DMS79 treated with DMSO at 0.1 percent for 48 hours (cell line): Measurements from ENCODE around the gene RASGRF2.
"Not testable (repeated sequence)": the region's sequence is repeated elsewhere in the genome, so short reads cannot be mapped to it uniquely, and the experiment has no call there.

Experiments used
- DNase-seq: peaks from one replicate; lab custom pipeline; 2025; lab: John Stamatoyannopoulos, UW

RASGRF2 gene

DNA sequence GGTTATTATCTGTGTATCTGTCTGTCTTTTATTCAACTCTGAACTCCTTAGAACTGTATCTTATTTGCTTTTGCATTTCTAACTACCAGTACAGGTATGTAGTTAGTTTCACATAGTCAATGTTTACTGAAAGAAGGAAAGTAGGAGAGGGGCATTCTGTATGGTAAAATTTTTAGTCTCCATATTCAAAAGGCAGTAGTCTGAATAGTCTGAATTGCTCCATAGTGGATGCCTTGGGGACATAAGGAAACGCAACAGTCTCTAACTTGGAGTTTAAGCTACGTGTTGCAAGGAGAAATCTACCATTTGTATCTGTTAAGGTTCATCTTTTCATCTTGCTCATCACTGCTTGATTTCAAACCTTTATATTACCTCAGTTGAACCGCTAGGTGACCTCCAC, 26.2 kb downstream of the RASGRF2 start:
- no peak for DNase-seq

DNA sequence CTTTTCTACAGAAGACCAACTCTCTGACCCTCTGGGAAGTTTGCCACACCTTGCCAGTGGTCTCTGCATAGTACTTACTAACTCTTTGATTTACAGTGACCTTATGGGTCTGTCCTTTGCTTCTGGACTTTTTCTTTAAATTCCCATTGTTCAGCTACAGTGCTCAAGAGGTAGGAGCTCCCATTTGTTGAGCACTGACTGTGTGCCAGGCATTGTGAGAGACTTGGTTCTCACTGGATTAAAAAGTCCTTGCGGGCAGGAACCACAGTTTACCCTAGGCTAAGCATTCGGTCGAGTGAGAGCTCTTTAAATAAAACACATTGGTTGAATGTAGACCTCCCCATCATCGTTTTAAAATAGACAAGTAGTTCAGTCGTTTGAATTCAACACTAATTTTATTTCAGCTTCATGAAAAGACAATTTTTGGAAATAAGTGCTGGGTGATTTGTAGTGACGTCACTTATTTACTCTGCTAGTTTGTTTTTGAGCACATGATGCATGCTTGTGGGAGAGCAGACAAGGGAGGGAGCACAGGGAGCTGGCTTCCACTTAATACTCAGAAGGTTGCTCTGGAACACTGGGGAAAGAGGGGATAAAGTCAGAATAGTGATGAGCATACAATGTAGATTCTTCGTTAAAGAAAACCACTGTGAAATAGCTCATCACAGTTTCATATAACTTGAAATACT, 27.1 kb downstream of the RASGRF2 start:
- DNase-seq = no peak

DNA sequence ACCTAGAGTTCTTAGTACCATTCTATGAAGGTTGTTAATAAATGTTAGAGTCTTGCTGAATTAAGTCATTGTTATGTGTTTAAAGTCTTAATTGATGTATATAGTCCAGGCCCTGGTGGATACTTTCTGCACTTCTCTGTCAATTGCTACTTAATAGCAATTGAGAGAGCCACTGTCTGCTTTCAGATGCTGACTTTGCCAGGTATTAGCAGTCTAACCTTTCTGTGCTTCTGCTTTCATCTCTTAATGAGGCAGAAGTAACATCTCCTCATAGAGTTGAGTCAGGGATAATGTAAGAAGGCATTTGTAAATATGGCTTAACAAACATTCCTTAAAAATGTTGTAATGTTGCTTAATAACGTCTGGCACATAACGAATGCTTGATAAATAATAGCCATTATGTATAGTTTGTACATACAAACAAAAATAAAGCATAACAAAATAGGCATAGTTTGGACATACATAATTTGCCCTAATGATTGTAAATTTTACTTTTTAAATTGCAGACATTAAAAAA, 28.3 kb downstream of the RASGRF2 start:
- no peak for DNase-seq

DNA sequence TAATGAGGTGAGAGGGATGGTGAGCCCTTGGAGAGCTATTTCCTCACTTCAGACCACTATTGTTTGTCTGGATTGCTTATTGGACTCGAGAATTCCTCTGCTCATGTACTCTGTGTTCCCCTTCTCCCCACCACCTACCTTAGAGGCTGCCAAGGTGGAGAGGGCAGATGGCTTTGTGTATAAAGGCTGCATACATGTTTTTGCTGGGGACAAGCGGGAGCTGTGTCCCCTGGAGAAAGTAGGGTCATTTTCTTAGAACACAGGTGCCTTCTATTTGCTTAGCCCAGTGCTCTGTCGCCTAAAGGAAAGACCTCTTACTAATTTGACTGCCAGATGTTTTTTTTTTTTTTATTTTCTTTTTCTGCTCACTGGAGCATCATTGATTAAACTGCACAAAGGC, 29.7 kb downstream of the RASGRF2 start:
- no peak for DNase-seq

DNA sequence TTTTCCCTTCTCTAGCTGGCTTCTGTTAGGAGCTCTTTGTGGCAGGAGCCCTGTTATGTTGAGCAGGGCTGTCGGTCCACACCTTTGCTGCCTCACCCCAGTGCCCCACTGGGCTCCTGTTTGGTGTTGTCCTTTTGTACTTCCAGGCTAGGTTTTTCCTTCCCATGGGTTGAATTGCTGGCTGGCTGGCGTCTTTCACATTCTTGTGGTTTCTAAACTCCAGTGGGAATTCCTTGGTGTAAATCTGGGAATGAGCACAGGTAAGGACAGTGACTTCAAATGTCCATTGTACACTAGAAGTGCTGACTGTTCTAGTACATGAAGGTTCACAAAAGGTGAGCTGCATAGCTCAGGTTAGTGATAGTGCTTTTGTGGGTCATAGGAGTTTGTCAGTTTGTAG, 30.4 kb downstream of the RASGRF2 start:
- no peak for DNase-seq

DNA sequence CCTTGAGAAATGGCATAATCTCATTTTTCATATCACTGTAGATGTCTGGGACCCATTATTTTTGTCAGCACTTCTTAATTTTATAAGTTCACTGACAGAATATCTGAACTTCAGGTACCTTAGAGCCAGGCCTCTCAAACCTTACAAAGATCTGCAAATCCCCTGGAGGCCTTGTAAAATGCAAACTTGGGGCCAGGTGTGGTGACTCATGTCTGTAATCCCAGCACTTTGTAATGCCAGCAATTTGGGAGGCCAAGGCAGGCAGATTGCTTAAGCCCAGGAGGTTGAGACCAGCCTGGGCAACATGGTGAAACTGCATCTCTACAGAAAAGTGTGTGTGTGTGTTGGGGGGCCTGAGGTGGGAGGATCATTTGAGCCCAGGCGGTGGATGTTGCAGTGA, 30.8 kb downstream of the RASGRF2 start:
- no peak for DNase-seq

DNA sequence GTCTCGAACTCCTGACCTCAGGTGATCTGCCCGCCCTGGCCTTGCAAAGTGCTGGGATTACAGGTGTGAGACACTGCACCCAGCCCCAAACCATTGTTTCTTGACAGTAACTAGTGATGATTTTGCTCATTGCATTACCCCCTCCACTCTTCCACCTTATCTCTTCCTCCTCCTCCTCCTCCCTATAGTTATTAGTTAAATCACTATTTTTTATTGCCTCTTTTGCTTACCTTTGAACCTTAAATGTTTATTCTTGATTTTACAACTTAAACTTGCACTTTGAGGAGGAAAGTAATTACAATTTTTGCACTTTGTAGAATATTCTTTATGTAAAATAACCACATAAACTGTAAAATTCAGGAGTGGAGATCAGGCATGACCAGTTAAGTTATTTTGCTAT, 35.7 kb downstream of the RASGRF2 start:
- no peak for DNase-seq

DNA sequence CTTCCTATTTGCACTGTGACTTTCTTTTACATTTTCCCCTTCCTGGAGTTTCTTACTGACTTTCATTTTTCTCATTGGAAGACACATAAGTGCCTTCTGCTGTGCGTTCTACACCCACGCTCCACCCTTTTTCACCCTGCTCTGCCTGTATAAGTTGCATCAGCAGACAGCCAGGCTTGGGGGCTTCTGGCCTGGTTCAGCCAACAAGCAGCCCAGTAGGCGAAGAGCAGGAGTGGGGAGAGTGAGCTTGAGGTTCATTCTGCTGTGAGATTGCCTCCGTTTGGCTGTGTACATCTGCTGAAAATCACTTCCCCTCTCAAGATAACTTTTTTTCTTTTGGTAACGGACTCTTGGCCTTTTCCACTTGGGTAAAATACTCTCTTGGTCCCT, 38.4 kb downstream of the RASGRF2 start:
- no peak for DNase-seq

DNA sequence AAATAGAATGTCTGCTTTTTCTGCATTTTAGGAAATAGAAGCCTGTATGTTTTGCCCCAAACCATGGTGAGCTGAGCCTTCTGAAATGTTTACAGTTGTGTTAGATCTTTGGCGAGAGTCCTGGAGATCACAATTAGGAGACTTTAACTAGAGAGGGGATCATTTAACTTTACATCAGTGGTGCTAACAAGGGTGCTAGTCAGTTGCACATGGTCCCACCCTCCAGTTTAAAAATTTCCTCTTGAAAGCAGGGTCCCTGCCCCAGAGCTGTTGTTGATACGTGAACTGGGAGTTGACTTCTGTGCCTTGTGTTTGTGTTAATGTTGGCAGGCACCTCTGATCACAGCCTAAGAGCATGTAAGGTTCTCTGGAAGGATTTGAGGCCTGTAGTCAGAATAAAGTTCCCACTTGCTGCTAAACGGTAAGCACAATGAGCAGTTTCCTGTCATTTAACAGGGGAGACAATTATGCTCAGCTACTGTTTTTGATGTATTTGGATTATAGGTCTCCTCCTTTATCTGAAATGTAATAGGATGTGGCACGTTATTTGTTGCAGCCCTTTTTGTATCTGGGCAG, 43.7 kb downstream of the RASGRF2 start:
- no peak for DNase-seq

DNA sequence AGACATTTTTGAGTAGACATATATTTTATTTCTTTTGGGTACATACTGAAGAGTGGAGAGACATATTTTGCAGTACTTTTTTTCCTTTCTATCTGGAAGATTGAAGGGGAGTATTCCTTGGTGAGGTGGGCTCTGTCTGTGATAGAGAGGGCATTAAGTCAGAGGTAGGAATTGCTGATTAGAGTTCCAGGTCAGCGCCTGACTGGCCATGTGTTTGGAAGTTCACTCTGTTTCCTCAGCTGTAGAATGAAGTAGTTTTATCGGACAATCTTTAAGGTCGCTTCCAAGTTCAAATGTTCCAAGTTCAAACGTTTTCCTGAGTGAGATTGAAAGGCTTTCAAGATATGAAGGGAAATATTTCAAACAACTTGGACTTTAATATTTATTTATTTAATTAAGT, 45.5 kb downstream of the RASGRF2 start:
- no peak for DNase-seq

DNA sequence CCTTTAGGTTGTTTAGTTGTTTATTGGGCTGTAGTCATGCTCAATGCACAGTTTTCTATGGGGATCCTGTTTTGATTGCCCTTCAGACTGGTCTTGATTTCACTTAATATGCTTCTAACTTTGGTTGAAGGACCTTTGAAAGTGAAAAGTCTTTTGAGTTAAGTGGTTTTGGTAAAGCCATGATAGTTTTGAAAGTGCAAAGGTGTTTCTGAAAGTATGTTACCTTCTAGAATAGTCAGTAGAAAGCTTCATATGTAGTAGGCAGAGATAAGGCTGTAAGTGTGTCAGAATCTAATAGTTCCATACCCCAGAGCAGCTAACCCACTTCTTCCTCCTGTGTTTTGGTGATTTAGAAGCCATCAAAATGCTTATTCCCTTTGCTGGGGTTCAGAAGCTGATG, 46.1 kb downstream of the RASGRF2 start:
- no peak for DNase-seq

DNA sequence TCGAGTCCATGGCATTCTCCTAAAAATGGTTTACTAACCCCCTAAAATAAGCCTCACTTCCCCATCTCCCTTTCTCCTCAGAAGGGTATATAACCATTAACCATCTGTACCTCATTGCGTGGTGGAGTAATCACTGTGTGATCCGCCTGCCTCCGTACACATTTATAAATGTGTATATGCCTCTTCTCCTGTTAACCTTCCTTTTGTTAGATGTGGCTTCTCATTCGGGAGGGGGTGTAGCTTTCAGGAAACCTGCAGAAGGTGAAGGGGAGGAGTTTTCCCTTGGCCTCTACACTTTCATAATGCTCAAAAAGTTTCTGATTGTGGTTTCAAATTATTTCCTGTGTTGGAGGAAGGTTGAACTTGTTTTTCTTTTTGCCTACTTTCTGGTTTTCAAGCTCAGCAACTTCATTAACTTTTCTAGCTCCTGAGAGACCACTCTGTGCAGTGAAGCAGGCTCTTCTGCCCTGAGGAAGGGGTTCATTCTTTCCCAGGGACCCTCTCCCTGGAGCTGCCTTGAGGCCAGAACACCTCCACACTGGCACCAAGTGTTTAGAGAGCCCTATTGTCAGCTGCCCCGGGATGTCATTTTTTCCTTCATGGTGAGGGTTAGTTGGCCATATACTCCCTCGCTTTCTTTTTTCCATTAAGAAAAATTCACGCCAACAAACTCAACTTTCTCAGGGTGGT, 46.9 kb downstream of the RASGRF2 start:
- no peak for DNase-seq

DNA sequence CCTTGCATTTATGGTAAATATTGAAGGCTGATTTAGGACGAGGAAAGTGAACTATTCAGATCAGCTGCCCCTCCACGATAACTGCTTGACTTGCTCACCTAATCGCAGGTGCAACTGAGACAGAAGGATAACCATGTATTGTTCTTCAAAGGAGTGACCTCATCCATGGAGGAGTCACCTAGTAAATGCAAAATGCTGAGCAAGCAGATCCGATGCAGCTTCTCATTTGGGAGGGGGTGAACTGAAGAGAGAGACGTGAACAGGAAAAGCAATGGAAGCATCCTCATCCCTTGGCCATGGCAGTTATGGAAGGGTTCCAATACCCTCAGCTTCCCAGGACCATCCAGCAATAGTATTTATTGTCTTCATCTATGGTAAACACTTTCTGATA, 47.5 kb downstream of the RASGRF2 start:
- DNase-seq = no peak

DNA sequence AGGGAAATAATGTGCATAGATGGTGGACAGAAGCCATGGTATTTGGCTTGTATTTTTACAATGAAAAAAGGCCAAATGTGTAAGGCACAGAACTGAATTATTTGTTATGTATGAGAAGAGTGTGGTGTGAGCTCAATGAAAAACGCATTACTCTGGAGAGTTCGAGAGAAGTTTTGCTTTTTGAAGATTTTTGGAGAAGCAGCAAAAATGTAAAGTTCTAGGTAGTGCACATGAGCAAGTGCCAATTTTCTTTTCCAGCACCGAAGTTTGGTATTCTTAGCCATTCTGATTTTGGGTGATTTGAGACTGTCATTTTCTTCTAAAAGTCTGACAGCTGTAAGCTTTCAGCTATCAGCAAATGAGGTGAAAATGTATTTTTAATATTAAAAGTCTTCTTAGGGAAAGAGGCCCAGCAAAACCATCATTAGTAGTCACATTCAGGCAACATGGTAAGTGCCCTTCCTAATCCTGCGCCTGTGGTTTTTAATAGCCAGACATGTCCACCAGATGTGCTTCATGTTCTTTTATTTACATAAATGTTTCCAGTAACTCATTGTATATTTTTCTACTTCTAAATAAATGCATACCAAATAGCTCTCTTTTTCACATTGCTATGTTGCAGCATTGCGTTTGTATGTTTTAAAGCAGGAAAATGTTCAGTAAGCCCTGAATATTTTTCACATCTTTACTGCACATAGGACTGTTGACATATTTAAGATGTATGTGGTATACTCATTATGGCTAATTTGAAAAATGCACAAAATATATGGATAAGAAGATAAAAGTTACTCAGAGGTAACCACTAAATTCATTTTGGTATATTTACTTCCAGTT, 50.4 kb downstream of the RASGRF2 start:
- no peak for DNase-seq

DNA sequence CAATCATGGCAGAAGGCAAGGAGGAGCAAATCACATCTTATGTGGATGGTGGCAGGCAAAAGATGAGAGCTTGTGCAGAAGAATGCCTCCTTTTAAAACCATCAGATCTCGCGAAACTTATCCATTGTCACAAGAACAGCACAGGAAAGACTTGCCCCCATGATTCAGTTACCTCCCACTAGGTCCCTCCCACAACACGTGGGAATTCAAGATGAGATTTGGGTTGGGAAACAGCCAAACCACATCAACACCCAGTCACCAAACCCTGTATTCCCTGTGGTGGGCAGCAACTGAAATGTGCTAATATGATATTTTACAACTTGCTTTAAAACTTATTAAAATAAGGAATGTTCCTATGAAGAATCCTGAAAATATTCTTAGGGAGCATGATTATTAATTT, 54.2 kb downstream of the RASGRF2 start:
- no peak for DNase-seq

DNA sequence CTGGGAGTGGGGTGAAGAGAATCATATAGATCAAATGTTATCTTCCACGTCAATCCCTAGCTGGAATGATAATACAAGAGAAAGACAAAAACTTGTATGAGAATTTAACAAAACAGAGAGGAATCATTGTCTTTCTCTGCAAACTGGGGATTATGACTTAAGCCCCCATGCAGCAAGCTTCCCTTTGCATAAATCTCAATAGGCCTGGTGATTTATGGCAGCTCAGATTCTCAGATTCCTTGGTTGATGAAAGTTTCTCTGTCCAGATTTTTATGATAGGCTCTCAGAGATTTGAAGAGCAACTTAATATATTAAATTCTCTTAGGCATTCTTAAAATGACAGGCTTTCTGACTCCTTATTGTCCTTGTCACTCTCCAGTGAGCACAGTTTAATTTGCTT, 56.0 kb downstream of the RASGRF2 start:
- DNase-seq = no peak

DNA sequence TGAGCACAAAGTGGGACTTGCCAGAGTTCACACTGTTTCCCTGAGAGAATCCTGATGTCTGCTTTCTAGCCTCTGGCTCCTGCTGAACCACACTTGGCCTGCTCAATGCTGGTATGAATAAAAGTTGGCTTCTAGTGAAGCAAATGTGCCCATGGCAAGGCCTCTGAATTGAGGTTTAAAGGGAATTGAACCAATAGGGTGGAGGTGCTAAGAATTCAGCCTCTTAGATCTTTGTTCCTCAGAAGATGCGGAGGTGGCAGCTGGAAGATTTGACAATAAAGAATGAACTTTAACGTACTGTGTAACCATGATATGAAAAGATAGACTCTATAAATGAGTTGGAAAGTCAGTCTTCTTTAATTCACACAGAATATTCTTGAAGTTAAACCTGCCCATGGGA, 57.2 kb downstream of the RASGRF2 start:
- DNase-seq = no peak

DNA sequence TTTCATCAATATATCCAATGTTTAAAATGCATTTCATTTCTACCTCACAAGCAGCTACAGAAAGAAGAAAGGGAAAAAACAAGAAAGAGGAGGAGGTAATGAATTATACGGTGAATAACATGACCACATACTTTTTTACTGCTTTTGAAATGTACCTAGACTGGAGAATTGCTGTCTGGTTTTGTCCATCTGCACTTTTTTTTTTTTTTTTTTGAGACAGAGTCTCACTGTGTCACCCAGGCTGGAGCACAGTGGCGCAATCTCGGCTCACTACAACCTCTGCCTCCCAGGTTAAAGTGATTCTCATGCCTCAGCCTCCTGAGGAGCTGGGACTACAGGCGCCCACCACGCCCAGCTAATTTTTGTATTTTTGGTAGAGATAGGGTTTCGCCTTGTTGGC, 58.4 kb downstream of the RASGRF2 start:
- DNase-seq = not testable (repeated sequence)

DNA sequence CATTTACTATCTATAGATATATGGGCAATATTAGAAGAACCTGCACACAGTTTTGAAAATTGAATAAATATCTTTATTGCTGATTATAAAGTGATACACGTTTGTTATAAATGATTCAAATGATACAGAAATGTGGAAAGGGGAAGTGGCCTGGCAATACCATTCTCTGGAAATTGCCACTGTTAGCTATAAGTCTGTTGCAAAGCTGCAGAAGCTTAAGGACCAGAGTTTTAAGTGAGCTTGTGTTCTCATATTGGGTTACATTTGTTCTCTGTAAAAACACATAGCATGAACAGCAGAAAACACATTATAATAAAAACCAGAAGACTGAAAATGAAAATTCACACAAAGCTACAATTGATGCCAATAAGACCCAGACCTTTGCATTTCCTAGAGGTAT, 59.6 kb downstream of the RASGRF2 start:
- DNase-seq = no peak

DNA sequence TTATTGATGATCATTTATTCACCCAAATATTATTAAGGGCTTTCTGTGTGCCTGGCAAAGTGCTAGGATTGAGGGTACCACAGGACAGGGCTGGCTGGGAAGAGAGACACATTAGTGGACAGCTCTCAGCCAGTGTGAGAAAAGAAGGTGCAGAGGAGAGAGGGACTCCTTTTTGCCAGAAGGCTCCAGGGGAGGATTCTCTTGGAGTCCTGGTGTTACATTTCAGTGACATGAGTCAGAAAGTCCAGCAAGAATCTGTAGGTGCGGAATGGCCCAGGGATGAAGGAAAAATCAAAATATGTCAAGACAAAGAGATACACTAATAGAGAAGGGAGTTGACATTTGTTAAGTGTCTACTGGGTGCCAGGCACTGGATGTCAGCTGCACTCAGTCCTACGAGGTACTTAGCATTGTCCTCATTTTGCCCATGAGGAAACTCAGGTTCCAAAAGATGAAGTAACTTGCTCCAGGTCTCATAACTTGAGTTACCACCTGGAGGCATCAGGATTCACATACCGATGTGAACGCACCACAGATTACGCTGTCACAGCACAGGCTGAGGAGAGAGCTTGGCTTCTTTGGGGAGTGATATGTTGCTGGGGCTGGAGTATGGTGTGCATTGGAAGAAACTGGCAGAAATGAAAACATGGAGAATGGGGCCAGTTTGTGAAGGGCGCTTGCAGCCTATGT, 60.5 kb downstream of the RASGRF2 start:
- no peak for DNase-seq

DNA sequence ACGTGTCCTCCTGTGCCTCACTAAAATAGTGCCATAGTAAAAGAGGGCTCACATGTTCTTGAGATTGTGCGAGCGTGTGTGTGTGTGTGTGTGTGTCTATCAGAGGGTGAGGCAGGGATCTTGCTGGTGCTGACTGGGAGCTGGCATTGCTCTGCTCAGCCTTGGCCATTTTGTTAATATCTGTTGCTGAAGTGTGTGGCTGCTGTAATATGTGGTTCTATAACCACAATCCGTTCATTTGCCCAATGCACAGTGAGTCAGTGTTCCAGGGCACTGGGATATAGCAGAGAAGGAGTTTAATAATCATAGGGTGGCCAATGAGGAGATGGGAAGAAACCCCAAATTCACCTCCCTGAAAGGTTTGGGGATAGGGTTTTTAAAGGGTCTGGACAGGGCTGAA, 61.3 kb downstream of the RASGRF2 start:
- no peak for DNase-seq
